Right ventricle myocardium superior (tissue), 1 donor: ENCODE results near the gene TRAM2. TPM values are rescaled to one million over a fixed set of nuclear protein-coding genes. Genes with fewer than 3 reads are reported as not detected.
A peak's percentile ranks its signal among the peaks of the same experiment; 100 is the strongest.

Experiments used
- ATAC-seq: fragments of 200-7000 bp; cut with Tn5 transposase; one replicate; pipeline ENCODE4 v1.9.1; 2020; ENCODE audit warnings: mild to moderate bottlenecking; ENCODE audit not compliant: poor library complexity
- DNase-seq: peaks from one replicate; pipeline ENCODE4 v3.0.0-alpha.2; 2020
- intact Hi-C: fragments of 100-400 bp; cut with DNase I; formaldehyde crosslinking; loops from one replicate; pipeline ENCODE4 v1.11.2; 2022
- total RNA-seq: library from RNA; stranded (reverse); fragmentation: NEBNext Ultra II Directional; extraction: Animal tissue kit (Norgen Biotek cat#: 25700); gene quantifications from one replicate; pipeline ENCODE4 v1.2.1, GENCODE V29; 2021
- donor health status: DM: no; HTN: yes; CAD: no; lungs with severe emphysema.

TRAM2 gene
- total RNA-seq, 1 donor from 2014 or later: 11.0 TPM

- intact Hi-C loops: no loop called here
- no peak for DNase-seq
- ATAC-seq: no peak
Observed at GRCh38 chr6:52596371-52597028, 19.6 kb upstream of the TRAM2 start.

DNA sequence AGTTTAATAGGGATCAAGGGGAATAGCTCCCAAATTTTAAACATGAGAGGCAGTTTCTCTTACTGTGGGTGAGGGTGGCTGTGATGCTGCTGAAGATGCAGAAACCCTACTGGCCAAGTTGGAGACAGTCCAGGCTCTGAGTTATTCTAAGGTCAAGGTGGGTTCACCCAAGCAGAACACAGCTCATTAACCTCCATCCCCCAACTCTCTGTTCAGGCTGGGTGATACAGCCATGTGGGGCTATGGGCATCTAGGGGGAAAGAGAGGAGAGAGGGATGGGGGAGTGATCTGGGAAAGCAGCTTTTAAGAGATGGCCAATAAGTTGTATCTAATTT lies 18.9 kb upstream of the TRAM2 start:
- no peak for ATAC-seq

GRCh38 chr6:52595000-52595795 lies 18.3 kb upstream of the TRAM2 start:
- DNase-seq: peak; percentile 70
- intact Hi-C loops: loop anchor here (5.0 kb wide), 1 partner anchor 178 kb away; no protein-coding TSS in a partner anchor
- peak; percentile 74 for ATAC-seq

More for the DNA sequence above, 18.9 kb upstream of the TRAM2 start:
- DNase-seq: no peak
- intact Hi-C loops: no loop called here

DNA sequence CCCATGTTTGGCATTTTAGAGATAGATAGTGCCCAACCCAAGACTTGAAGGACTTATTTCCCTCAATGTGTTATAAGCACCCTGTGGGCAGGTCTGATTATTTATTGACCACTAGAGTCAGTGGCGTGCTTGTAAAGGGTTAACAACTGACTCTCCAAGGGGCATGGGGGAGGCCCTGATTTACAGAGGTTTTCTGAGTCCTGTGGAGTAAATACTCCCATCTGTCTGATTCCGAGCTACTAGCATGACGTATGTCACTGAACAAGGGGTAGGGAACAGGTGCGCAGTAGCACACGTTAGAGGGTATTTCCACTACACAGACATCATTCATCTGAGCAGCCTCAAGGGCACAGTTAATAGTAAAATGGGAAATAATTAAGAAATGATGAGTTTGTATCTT lies 17.4 kb upstream of the TRAM2 start:
- DNase-seq (no peak), ATAC-seq (no peak)
- intact Hi-C loops: loop anchor here (5.0 kb wide), 1 partner anchor 177 kb away; no protein-coding TSS in a partner anchor

GRCh38 chr6:52591832-52592231 lies 15.0 kb upstream of the TRAM2 start:
- no peak for ATAC-seq
- intact Hi-C loops: loop anchor here (5.0 kb wide), 1 partner anchor 175 kb away; no protein-coding TSS in a partner anchor
- no peak for DNase-seq

GRCh38 chr6:52590152-52590891 lies 13.5 kb upstream of the TRAM2 start:
- ATAC-seq (peak; percentile 77), DNase-seq (peak; percentile 62)
- intact Hi-C loops: loop anchor here (5.0 kb wide), 1 partner anchor 173 kb away; no protein-coding TSS in a partner anchor

DNA sequence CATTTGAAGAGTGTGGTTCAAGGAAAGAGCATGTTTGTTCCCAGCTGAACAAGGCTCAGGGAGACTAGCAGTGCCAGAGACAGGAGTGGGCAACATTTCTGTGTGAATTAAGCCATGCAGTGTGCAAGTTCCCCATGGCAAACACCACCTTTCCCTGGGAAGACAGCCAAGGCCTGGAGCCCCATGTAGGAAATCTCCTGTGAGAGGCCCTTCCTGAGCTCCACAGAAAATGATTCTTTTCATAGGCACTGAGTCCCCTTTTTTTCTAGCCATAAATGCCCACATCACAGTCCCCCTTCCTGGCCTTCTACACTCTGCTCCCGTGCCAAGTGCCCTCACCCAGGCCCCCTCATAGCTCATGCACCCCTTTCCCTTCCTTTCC lies 11.8 kb upstream of the TRAM2 start:
- no peak for ATAC-seq
- intact Hi-C loops: no loop called here
- DNase-seq: no peak

DNA sequence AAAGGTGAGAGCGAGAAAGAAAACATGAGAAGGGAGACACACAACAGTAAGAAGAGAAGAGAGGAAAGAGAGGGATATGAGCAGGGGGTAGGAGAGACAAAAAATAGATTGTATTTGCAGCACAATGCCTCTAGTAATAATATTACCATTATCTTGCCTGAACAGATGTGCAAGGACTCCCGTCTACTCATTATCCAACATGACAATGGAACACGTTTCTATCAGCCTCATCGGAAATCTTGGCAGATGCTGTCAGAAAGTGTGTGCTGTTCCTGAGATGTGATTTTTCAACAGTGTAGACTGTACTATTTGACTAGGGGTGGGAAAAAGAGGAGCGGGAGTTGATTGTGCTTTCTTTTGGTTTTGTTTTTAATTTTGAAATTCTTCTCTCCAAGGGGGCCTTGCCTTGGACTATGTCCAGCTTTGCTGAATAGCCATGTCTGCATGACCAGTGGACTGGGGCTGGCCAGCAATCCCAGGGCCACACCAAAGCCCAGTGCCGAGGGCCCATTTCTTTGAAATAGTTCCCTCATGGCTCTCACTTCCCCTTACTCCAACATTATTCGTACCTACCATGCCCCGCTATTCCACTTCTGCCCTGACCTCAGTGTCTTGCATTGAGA lies 11.3 kb upstream of the TRAM2 start:
- ATAC-seq (no peak), DNase-seq (no peak)
- intact Hi-C loops: no loop called here

GRCh38 chr6:52587001-52587400 lies 10.1 kb upstream of the TRAM2 start:
- no peak for ATAC-seq
- intact Hi-C loops: no loop called here

GRCh38 chr6:52584203-52584602 lies 7.3 kb upstream of the TRAM2 start:
- DNase-seq (no peak), ATAC-seq (no peak)
- intact Hi-C loops: no loop called here

More at GRCh38 chr6:52587001-52587400, 10.1 kb upstream of the TRAM2 start:
- DNase-seq: no peak

DNA sequence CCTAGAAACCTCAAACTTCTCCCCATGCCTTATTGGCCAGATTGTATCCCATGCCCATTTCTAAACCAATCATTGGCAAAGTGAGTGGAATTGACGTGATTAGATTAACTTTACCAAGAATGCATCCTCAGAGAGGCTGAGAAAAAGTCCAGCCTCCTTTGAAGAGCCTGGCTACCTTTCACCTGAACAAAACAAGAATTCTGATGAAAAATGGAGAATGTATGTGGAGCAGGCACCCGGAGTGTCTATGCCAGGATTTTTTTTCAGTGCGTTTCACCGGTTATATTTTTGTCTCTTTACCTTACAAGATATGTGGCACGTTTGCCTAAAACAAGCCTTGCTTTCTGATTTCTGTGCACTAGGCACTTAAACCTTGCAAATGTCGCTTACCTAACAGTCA lies 6.1 kb upstream of the TRAM2 start:
- ATAC-seq (no peak), DNase-seq (no peak)
- intact Hi-C loops: no loop called here

DNA sequence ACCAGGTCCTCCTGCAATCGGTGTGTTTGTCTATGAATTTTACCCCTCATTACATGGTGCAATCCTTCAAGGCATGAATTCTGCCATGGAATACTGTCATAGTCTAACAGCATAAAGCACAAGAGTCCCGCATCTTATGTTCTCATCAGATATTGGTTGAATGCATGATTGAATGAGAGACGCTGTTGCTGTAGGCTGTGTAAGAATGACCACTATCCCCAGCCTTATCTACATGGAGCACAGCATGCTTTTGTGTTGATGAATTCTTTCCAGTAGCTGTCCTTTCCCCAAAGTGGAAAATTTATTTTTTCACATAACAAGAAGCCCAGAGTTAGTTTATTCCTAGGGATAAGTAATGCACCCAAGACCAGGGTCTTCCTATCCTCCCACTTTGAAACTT lies 5.6 kb upstream of the TRAM2 start:
- intact Hi-C loops: no loop called here

GRCh38 chr6:52580905-52581304 lies 4.0 kb upstream of the TRAM2 start:
- no peak for DNase-seq
- no peak for ATAC-seq
- intact Hi-C loops: no loop called here

More for the DNA sequence above, 5.6 kb upstream of the TRAM2 start:
- no peak for DNase-seq
- ATAC-seq: no peak

DNA sequence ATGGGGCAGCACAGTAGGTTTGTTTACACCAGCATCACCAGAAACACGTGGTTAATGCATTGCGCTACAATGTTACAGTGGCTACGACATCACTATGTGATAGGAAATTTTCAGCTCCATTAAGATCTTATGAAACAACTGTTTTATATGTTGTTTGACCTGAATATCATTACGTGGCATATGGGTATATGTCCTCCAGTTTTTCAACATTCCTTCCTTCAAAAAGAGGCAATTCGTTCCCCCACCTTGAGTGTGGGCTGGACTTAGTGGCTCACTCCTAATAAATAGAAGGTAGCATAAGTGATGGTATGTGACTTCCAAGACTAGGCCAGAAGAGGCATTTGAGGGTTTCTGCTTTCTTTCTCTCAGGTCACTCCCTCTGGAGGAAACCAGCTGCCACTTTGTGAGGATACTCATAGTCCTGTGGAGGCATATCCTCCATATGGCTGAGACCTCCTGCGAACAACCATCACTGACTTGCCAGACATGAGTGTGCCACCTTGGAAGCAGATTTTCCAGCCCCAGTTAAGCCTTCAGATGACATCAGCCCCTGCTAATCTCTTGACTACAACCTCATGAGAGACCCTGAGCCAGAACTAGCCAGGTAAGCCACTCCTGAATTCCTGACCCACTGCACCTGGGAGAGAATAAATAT lies 2.3 kb upstream of the TRAM2 start:
- DNase-seq (no peak), ATAC-seq (no peak)
- intact Hi-C loops: loop anchor here (5.0 kb wide), 1 partner anchor 77 kb away; no protein-coding TSS in a partner anchor

DNA sequence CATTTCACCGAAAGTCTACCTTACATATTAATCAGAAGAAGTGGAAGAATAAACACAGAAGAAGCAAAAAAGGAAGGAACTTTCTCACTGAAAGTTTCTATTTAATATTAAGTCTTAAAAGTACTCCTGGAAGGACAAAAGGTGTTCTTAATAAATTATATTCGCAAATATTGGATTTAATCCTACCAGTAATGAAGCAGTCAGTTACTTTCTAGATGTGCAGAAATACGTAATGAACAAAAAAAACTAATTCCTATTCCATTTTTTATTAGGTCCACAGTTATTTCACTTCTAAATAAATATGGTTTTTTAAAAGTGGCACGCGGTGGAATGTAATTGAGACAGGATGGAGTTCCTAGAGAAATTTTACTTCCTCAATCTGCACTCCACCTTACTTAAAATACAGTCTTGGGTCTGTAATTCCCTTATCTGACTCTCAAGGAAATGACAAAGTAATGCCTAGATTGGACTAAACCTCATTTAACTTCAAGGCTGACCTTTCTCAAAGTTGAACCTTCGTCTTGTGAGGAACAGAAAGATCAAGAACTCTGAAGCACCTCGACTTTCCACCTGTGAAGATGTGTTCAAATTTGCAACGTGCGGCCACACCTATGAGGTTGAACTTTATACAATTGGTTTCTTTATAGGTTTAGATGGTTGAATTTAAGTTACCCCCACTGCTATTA lies 1.1 kb upstream of the TRAM2 start:
- no peak for ATAC-seq
- intact Hi-C loops: loop anchor here (1.0 to 5.0 kb wide), 2 partner anchors 76 to 158 kb away; partner anchors contain the start of gene EFHC1
- DNase-seq: no peak

DNA sequence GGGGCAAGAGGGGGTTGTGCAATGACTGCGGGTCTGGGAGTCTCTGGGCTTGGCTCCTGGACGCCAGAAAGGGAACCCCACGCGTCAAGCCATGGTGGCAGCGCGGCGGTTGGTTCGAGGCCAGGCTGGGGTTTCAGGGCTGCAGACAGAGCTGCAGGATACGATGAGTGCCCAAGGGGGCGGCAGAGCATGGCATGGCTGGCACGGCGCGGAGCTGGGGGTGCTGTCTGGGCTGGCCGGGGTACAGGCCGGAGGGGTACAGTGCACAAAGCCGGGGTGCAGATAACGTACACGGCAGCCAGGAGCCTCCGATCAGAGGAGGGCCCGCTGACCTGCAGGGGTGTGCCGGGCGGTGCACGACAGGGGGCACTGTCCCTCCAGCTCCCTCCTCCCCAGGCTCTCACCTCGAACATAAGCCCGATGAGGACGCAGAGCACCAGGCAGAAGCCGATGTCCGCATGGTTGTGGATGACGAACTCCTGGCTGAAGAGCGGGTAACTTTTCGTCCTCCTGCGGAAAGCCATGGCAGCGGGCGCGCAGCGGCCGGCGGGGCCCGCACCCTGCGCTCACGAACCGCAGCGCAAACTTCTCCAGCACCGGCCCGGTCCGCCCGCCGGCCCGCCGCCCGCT lies 353 bp downstream of the TRAM2 start:
- intact Hi-C loops: loop anchor here (1.0 to 5.0 kb wide), 2 partner anchors 74 to 156 kb away; partner anchors contain the start of gene EFHC1
- DNase-seq: peak; percentile 74
- ATAC-seq: peak; percentile 69

DNA sequence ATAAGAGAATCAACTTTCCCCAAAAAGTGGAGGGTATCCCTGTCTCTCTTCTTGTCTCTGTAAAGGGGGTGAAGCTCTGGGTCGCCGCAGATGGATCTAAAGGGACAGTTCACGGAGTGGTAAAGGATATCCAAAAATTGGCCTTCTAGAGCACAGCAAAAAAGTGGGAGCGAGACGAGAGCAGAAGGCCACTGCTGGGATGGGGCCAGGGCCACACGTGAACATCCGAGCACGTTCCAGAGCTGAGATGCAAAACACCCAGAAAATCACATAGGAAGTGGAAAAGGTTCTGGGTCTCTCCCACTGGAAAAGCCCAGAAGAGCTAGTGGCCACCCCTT lies 837 bp downstream of the TRAM2 start:
- intact Hi-C loops: loop anchor here (5.0 kb wide), 1 partner anchor 74 kb away; no protein-coding TSS in a partner anchor
- no peak for DNase-seq
- peak; percentile 1 for ATAC-seq
